Psoas muscle (tissue), 8 donors: Measurements from ENCODE around the gene MLLT3. TPM values are rescaled to one million over a fixed set of nuclear protein-coding genes. Genes with fewer than 3 reads are reported as not detected.

Source experiments
- ATAC-seq, 4 donors: fragments of 200-7000 bp; cut with Tn5 transposase; one replicate each; pipeline ENCODE4 v1.9.1; 2020; ENCODE audit warnings: moderate library complexity in 3 of 4, mild to moderate bottlenecking in 2 of 4
- DNase-seq, 2 donors: peaks; one replicate each; pipeline ENCODE4 v3.0.0-alpha.2; 2020
- H3K27ac ChIP-seq: fragments of 200-600 bp; one replicate; pipeline ENCODE4 v1.8.0; 2022
- H3K27me3 ChIP-seq, 3 donors: fragments of 200-600 bp in 1 of 3; one replicate each; pipeline versions ENCODE4 v1.6.1 to v1.8.0; 2013 to 2022; ENCODE audit warnings: low read length in 2 of 3, mild to moderate bottlenecking in 2 of 3, moderate library complexity in 1 of 3; ENCODE audit not compliant: insufficient read depth in 3 of 3
- H3K36me3 ChIP-seq, 2 donors: fragments of 200-600 bp in 1 of 2; one replicate each; pipeline versions ENCODE4 v1.6.1 to v1.8.0; 2013 to 2022; ENCODE audit warnings: low read depth in 1 of 2, mild to moderate bottlenecking in 1 of 2, moderate library complexity in 1 of 2; ENCODE audit not compliant: insufficient read depth in 1 of 2
- H3K4me1 ChIP-seq: fragments of 200-600 bp; one replicate; pipeline ENCODE4 v1.8.0; 2022
- H3K4me3 ChIP-seq: fragments of 200-600 bp; one replicate; pipeline ENCODE4 v1.8.0; 2022; ENCODE audit warnings: mild to moderate bottlenecking
- H3K9me3 ChIP-seq: fragments of 200-600 bp; one replicate; pipeline ENCODE4 v1.8.0; 2022
- CTCF ChIP-seq: fragments of 200-600 bp; IDR thresholded peaks from one replicate; pipeline ENCODE4 v1.8.0; 2022; ENCODE audit warnings: antibody characterized with exemption
- WGBS, 3 donors: extraction: QIAGEN DNeasy Blood & Tissue Kit; methylation state at CpG; one replicate each; pipeline versions ENCODE4 v1.1.6 to v1.1.7; 2013; 5-methylcytosine and 5-hydroxymethylcytosine counted together
- intact Hi-C, 2 donors: fragments of 100-400 bp; cut with DNase I; formaldehyde crosslinking; loops; one replicate each; pipeline versions ENCODE4 v1.11.0 to v1.14.2; 2022
- polyA plus RNA-seq, 3 donors: library from polyadenylated mRNA; stranded (reverse); fragments of 200-250 nt; gene quantifications; one replicate each; pipeline ENCODE4 v1.2.3, GENCODE V29; 2013
- total RNA-seq, 4 donors: library from RNA; stranded (reverse); fragmentation: NEBNext Ultra II Directional in 2 of 4; extraction: Animal tissue kit (Norgen Biotek cat#: 25700) in 2 of 4; gene quantifications; one replicate each; pipeline versions ENCODE4 v1.2.1 to v1.2.4, GENCODE V29; 2021 to 2023
- donor health status: healthy with polysubstance abuse.
- donor health status: DM: no; HTN: no; CAD: no; lungs with moderate emphysema.
- donor health status: Bipolar disorder and iron deficiency.
- donor health status: healthy.
- donor health status: DM: yes; HTN: yes; CAD: no.
- donor health status: DM: no; HTN: no; CAD: no.
- donor health status: DM: no; HTN: no; CAD: no.
- donor health status: DM: yes; HTN: yes; CAD: no.

The MLLT3 gene
- total and polyA plus RNA-seq, 7 donors, result 1.2 to 9.8 (median 3.3) TPM

- 62 to 72% (median 71%) methylated on average over 4 of the region's 4 CpGs for WGBS, 3 donors
- H3K4me3 ChIP-seq, result no peak overlapping the region
These were observed 135.7 kb downstream of the MLLT3 start for GRCh38 chr9:20486552-20486951.

GRCh38 chr9:20481437-20481836, 140.9 kb downstream of the MLLT3 start:
- Histone ChIP-seq H3K27me3 (no peaks in the 10 kb centered on the region), H3K9me3 (no peaks in the 10 kb centered on the region), H3K4me3 (no peak overlapping the region), H3K36me3 (no peaks in the 10 kb centered on the region), H3K27ac (no peak overlapping the region), H3K4me1 (peaks cover 14% of the 10 kb centered on the region)
- no peak for DNase-seq
- ATAC-seq, result no peak
- intact Hi-C loops, result no loop called here
- no peak for TF ChIP-seq CTCF
- WGBS, 3 donors, result 95 to 99% (median 98%) methylated on average over 5 of the region's 5 CpGs

More at GRCh38 chr9:20486552-20486951, 135.7 kb downstream of the MLLT3 start:
- DNase-seq (no peak), ATAC-seq (no peak)
- Histone ChIP-seq H3K4me1 (no peaks in the 10 kb centered on the region), H3K27me3 (no peaks in the 10 kb centered on the region), H3K9me3 (no peaks in the 10 kb centered on the region), H3K27ac (no peak overlapping the region), H3K36me3 (no peaks in the 10 kb centered on the region)
- TF ChIP-seq CTCF, result no peak
- intact Hi-C loops, result no loop called here

DNA sequence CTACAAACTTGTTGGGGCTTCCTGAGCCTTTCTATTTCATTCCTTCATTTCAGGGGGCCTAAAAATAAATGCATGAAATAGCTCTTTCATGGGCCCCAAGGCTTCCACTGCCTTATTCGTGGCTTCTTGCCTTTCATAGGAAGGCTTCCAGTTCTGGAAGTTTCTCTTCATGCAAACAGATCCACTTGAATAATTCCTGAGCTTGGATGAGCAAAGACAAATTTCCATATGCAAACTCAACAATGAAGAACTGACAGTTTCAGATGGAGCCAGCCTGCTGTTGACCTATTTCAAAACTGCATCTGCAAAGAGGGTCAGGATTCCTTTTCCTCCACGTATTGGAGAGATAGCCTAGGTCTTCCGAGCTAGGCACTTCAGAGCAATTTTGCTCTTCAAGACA, 142.1 kb downstream of the MLLT3 start:
- H3K27me3 ChIP-seq, result no peaks in the 10 kb centered on the region
- no peaks in the 10 kb centered on the region for H3K9me3 ChIP-seq
- no peak for ATAC-seq
- H3K36me3 ChIP-seq, result no peaks in the 10 kb centered on the region
- intact Hi-C loops, result no loop called here
- WGBS, 3 donors, result 68 to 81% (median 70%) methylated on average over 3 of the region's 3 CpGs
- no peak overlapping the region for H3K27ac ChIP-seq
- no peak for TF ChIP-seq CTCF
- peaks cover 14% of the 10 kb centered on the region for H3K4me1 ChIP-seq
- no peak overlapping the region for H3K4me3 ChIP-seq
- no peak for DNase-seq

GRCh38 chr9:20479419-20480155, 142.7 kb downstream of the MLLT3 start:
- ATAC-seq (no peak), DNase-seq (no peak)
- Histone ChIP-seq H3K27ac (no peak overlapping the region), H3K9me3 (no peaks in the 10 kb centered on the region), H3K36me3 (no peaks in the 10 kb centered on the region), H3K27me3 (no peaks in the 10 kb centered on the region), H3K4me3 (no peak overlapping the region), H3K4me1 (peaks cover 14% of the 10 kb centered on the region)
- no peak for TF ChIP-seq CTCF
- intact Hi-C loops, result loop anchor here in 1 of 2 donors (5.0 kb wide), 1 partner anchor 122 kb away; no protein-coding TSS in a partner anchor
- 81 to 92% (median 87%) methylated on average over 2 of the region's 2 CpGs for WGBS, 3 donors
